DMS79 treated with DMSO at 0.1 percent for 48 hours (cell line): ENCODE data around the gene TDO2.
"Not testable (repeated sequence)": the region's sequence is repeated elsewhere in the genome, so short reads cannot be mapped to it uniquely, and the experiment has no call there.

Experiments used
- DNase-seq: peaks from one replicate; lab custom pipeline; 2025; lab: John Stamatoyannopoulos, UW

Gene TDO2

GRCh38 chr4:155903453-155903852 lies at the start of gene TDO2:
TDO2 (plus strand) TSS chr4:155903696; CDS start chr4:155903759, 63 bp downstream.
- no peak for DNase-seq

- DNase-seq: no peak
These were observed 48.8 kb upstream of the TDO2 start for GRCh38 chr4:155854582-155855226.

GRCh38 chr4:155855897-155856296 lies 47.6 kb upstream of the TDO2 start:
- no peak for DNase-seq

GRCh38 chr4:155866177-155866576 lies 37.3 kb upstream of the TDO2 start, which contains the start of gene ASIC5:
ASIC5 (minus strand) TSS chr4:155866277; CDS start chr4:155866226, 51 bp downstream.
- DNase-seq: no peak

GRCh38 chr4:155875878-155876277 lies 27.6 kb upstream of the TDO2 start:
- no peak for DNase-seq

DNA sequence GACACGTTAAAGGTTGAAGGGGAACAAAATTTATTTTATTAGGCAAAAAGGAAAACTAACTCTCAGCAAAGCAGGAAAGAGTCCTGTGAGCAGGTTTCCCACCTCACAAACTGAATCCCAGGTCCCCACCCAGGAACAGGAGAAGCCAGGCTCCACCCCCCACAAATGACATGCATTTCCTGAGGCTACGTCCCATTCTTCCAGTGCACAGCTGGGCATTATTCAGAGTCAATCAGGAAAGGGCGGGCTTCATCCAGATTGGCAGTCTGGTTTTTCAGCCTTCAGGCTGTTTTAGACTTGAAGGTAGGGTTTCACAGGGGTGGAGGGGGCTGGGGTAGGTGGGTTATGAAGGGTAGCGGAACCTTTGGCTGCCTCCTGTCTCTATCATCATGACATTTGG lies 25.5 kb upstream of the TDO2 start:
- DNase-seq: no peak

GRCh38 chr4:155878611-155879010 lies 24.9 kb upstream of the TDO2 start:
- DNase-seq: no peak

- no peak for DNase-seq
These were observed 23.7 kb upstream of the TDO2 start for GRCh38 chr4:155879767-155880166.

GRCh38 chr4:155881555-155881954 lies 21.9 kb upstream of the TDO2 start:
- no peak for DNase-seq

GRCh38 chr4:155883895-155884294 lies 19.6 kb upstream of the TDO2 start:
- no peak for DNase-seq

GRCh38 chr4:155885666-155886065 lies 17.8 kb upstream of the TDO2 start:
- DNase-seq: no peak

DNA sequence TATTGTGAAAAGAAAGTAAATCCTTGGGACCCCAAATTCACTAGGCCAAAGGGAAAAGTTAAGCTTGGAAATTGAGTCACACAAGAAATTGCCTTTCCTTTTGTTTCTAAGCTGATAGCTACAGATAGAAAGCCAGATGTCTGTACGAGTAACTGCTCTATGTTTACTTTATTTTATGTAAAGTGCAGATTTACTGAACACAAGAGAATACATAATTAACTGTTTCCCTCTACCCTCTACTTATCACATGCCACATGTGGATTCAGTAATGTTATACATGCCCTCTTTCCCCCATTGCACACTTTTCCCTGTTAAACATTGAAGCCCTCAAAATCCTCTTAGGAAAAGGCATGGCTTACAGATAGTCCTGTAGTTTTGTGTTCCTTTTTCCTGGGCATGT lies 16.5 kb upstream of the TDO2 start:
- no peak for DNase-seq

GRCh38 chr4:155887847-155888570 lies 15.5 kb upstream of the TDO2 start:
- no peak for DNase-seq

GRCh38 chr4:155889031-155889793 lies 14.3 kb upstream of the TDO2 start:
- DNase-seq: no peak

DNA sequence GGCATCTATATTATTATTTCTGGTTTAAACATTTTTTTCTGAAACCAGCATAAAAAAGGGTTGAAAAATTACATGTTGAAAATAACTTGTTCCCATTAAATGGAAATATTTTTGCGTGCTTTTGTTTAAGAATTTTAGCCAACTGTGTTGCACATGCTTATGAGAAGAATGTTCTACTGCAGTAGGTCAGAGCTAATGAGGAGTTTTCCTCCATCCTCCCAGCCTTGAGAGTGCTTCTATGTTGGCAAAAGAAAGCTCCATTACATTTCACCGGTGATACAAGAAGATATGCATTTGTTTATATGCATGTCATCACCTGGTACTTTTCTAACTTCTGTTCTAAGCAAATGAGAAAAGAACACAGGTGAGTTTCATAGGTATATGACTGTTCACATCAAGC lies 13.6 kb upstream of the TDO2 start:
- DNase-seq: no peak

GRCh38 chr4:155891058-155891457 lies 12.4 kb upstream of the TDO2 start:
- no peak for DNase-seq

DNA sequence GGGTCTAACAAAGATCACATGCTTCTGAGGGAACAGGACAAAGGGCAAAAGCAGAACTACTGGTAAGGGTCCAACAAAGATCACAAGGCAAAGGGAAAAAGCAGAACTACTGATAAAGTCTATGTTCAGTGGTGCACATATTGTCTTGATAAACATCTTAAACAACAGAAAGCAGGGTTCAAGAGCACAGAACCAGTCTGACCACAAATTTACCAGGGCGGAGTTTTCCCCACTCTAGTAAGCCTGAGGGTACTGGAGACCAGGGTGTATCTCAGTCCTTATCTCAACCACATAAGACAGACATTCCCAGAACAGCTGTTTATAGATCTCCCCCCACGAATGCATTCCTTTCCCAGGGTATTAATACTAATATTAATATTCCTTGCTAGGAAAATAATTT lies 5.1 kb upstream of the TDO2 start:
- DNase-seq: not testable (repeated sequence)

DNA sequence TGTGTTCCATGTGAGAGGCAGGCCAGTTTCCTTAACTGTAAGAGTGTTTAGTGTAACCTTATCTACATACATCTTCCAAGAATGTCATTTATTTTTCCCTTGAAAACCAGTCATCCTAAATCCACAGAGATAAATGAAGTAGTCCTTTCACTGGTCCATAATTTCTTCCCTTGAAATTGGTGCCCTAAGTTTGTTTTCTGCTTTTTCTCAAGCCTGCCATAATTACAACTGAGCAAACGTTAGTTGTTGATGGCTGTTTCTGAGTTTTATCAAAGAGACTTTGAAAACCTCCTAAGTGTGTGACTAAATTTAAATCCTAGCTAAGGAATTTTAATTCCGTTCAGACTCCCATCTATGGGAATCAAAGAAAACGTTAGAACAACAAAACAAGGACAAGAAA lies 3.6 kb upstream of the TDO2 start:
- no peak for DNase-seq

DNA sequence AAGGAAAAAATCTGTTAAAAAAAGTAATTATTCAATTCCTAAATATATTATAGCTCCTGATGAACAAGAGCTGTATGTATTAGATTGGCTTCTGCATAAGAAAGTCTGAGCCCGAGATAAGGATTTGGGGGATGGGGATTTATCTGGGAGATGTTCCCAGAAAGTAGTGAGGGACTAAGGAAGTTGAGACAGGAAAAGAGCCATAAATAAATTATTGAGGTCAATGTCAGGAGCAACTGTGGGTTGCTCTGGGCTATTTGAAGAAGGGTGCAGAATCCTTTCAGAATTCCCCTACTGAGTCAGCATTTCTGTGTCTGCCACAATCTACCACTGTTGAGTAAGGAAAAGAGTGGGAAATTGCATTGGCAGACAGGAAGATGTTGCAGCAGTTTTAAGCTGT lies 3.1 kb upstream of the TDO2 start:
- DNase-seq: no peak

DNA sequence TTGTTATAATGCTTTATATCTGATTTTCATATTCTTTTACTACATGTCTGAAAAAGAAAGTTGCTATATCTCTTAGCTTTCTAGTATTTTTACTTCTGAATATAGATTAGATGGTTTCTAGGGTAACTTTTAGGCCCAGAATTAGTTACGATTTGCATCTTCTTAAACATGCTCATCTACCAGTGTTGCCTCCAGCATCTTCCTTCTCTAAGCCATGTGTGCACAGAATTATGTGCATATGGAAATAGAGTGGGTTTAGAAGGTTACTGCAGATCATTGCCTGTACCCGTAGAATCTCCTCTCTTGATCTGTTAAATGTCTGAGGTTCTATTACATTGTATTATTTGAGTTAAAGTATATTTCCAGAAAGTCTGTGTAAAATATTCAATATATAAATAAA lies 2.5 kb upstream of the TDO2 start:
- no peak for DNase-seq

GRCh38 chr4:155904331-155904730 lies 835 bp downstream of the TDO2 start:
- DNase-seq: no peak

DNA sequence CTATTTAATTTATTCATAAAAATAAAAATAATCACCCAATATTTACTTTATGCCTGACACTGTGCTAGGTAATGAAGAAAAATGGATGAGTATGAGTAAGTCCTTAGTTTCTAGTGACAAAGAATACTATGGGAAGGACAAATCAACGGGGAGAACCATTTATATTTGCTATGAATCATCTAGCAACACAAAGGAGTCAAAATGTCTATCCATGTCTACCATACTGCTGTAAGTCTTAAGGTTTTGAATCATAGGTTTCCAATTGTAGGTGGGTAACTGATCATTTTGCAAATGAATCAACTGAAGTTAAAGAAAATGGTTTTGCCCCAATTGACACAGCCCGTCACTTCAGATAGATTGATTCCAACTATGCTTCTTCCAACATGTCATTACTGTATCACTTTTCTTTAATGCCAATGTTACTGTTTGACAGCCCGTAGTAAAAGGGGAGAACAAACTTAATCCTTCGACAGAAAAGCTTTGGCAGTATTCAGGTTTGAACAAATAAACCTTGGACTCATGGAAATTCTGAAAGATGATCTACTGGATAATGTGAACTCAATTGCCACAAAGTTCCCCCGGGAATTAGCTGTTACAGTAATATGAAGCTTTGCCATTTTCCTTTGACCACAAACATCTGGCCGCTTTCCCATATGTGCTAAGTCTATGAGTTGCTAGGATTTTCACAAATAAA lies 3.2 kb downstream of the TDO2 start:
- peak; percentile 32 for DNase-seq
